SK-N-SH treated with all-trans-retinoic acid at 6 μM for 48 hours (cell line): ENCODE data around the gene LOXL3.

Source experiments
- ATAC-seq: fragments of 200-7000 bp; cut with Tn5 transposase; 3 replicates; pipeline ENCODE4 v1.9.1; 2020; ENCODE audit warnings: mild to moderate bottlenecking, moderate library complexity
- ARNTL ChIP-seq: fragments of 450-650 bp; formaldehyde crosslinking; IDR thresholded peaks from 2 replicates; pipeline ENCODE4 v1.5.0; 2020; ENCODE audit warnings: low read depth, mild to moderate bottlenecking, moderate library complexity, borderline replicate concordance
- BACH2 ChIP-seq: fragments of 250-450 bp; sonication (Bioruptor Pico); IDR thresholded peaks from 2 replicates; pipeline ENCODE4 v1.9.0; 2021; ENCODE audit warnings: mild to moderate bottlenecking, borderline replicate concordance
- CREB5 ChIP-seq: fragments of 250-450 bp; sonication (Bioruptor Pico); IDR thresholded peaks from 2 replicates; pipeline ENCODE4 v1.5.1; 2020; ENCODE audit warnings: low read depth, mild to moderate bottlenecking, moderate library complexity
- CSDC2 ChIP-seq: fragments of 250-450 bp; sonication (Bioruptor Pico); IDR thresholded peaks from 2 replicates; pipeline ENCODE4 v1.5.0; 2020; ENCODE audit warnings: mild to moderate bottlenecking, moderate library complexity
- CSRNP3 ChIP-seq: fragments of 250-450 bp; sonication (Bioruptor Pico); IDR thresholded peaks from 2 replicates; pipeline ENCODE4 v1.5.1; 2021; ENCODE audit warnings: mild to moderate bottlenecking, moderate library complexity
- ISL1 ChIP-seq: fragments of 250-450 bp; sonication (Bioruptor Pico); IDR thresholded peaks from 2 replicates; pipeline ENCODE4 v2.1.2; 2022; ENCODE audit warnings: mild to moderate bottlenecking, moderate library complexity
- OSR1 ChIP-seq: fragments of 250-450 bp; sonication (Bioruptor Pico); IDR thresholded peaks from 2 replicates; pipeline ENCODE4 v1.8.0; 2022; ENCODE audit warnings: moderate library complexity, mild to moderate bottlenecking, inconsistent platforms
- PATZ1 ChIP-seq: fragments of 250-450 bp; sonication (Bioruptor Pico); IDR thresholded peaks from 2 replicates; pipeline ENCODE4 v1.8.0; 2020; ENCODE audit warnings: mild to moderate bottlenecking, moderate library complexity, borderline replicate concordance
- POU6F1 ChIP-seq: fragments of 250-450 bp; sonication (Bioruptor Pico); IDR thresholded peaks from 2 replicates; pipeline ENCODE4 v1.8.0; 2021; ENCODE audit warnings: low read depth, mild to moderate bottlenecking, moderate library complexity, borderline replicate concordance
- PPARA ChIP-seq: fragments of 250-450 bp; sonication (Bioruptor Pico); IDR thresholded peaks from 2 replicates; pipeline ENCODE4 v1.5.0; 2020; ENCODE audit warnings: mild to moderate bottlenecking, borderline replicate concordance
- RARB ChIP-seq: fragments of 250-450 bp; sonication (Bioruptor Pico); IDR thresholded peaks from 2 replicates; pipeline ENCODE4 v1.8.0; 2021; ENCODE audit warnings: mild to moderate bottlenecking, moderate library complexity
- SNAI2 ChIP-seq: fragments of 250-450 bp; sonication (Bioruptor Pico); IDR thresholded peaks from 2 replicates; pipeline ENCODE4 v1.5.0; 2020; ENCODE audit warnings: mild to moderate bottlenecking, moderate library complexity
- TCF4 ChIP-seq: fragments of 250-450 bp; sonication (Bioruptor Pico); IDR thresholded peaks from 2 replicates; pipeline ENCODE4 v1.8.0; 2021; ENCODE audit warnings: mild to moderate bottlenecking, moderate library complexity, borderline replicate concordance
- TSHZ2 ChIP-seq: fragments of 250-450 bp; sonication (Bioruptor Pico); IDR thresholded peaks from 2 replicates; pipeline ENCODE4 v1.5.0; 2020; ENCODE audit warnings: mild to moderate bottlenecking, moderate library complexity
- ZC3H10 ChIP-seq: fragments of 250-450 bp; sonication (Bioruptor Pico); IDR thresholded peaks from 2 replicates; pipeline ENCODE4 v1.5.1; 2021; ENCODE audit warnings: mild to moderate bottlenecking, moderate library complexity
- ZFP3 ChIP-seq: fragments of 250-450 bp; sonication (Bioruptor Pico); IDR thresholded peaks from 2 replicates; pipeline ENCODE4 v1.5.0; 2020; ENCODE audit warnings: mild to moderate bottlenecking, moderate library complexity
- ZFP30 ChIP-seq: fragments of 450-650 bp; formaldehyde crosslinking; IDR thresholded peaks from 2 replicates; pipeline ENCODE4 v1.5.0; 2022; ENCODE audit warnings: mild to moderate bottlenecking, moderate library complexity
- ZNF565 ChIP-seq: fragments of 450-650 bp; formaldehyde crosslinking; conservative IDR thresholded peaks from 2 replicates; pipeline ENCODE4 v1.5.0; 2020; ENCODE audit warnings: low read depth, mild to moderate bottlenecking, moderate library complexity
- ZNF70 ChIP-seq: fragments of 450-650 bp; formaldehyde crosslinking; IDR thresholded peaks from 2 replicates; pipeline ENCODE4 v1.5.0; 2020; ENCODE audit warnings: mild to moderate bottlenecking, moderate library complexity
- ZNF8 ChIP-seq: fragments of 450-650 bp; formaldehyde crosslinking; IDR thresholded peaks from 2 replicates; pipeline ENCODE4 v1.5.0; 2020; ENCODE audit warnings: mild to moderate bottlenecking, moderate library complexity

LOXL3 gene

GRCh38 chr2:74573747-74574562 lies 20.2 kb upstream of the LOXL3 start:
- peak; percentile 97 for ATAC-seq
- TF ChIP-seq OSR1 (CRISPR knock-in tag) (no peak), ISL1 (CRISPR knock-in tag) (no peak), BACH2 (CRISPR knock-in tag) (no peak), ZFP30 (CRISPR knock-in tag) (no peak), PATZ1 (CRISPR knock-in tag) (no peak), RARB (CRISPR knock-in tag) (no peak), PPARA (CRISPR knock-in tag) (no peak), ZNF70 (CRISPR knock-in tag) (no peak), CSRNP3 (no peak), TSHZ2 (CRISPR knock-in tag) (no peak), ZC3H10 (no peak), ZNF565 (no peak), ARNTL (CRISPR knock-in tag) (no peak), CREB5 (CRISPR knock-in tag) (no peak)

- TF ChIP-seq POU6F1 (CRISPR knock-in tag) (no peak), CSDC2 (CRISPR knock-in tag) (no peak), PPARA (CRISPR knock-in tag) (no peak), TSHZ2 (CRISPR knock-in tag) (no peak), SNAI2 (CRISPR knock-in tag) (no peak), ZNF8 (CRISPR knock-in tag) (no peak), ZNF70 (CRISPR knock-in tag) (no peak), TCF4 (no peak), ZFP3 (CRISPR knock-in tag) (no peak), CSRNP3 (no peak), ZC3H10 (no peak), CREB5 (CRISPR knock-in tag) (no peak), OSR1 (CRISPR knock-in tag) (no peak)
- no peak for ATAC-seq
Observed at GRCh38 chr2:74572178-74572925, 18.6 kb upstream of the LOXL3 start.
